AG10803 (cell line): ENCODE data around the gene SLC10A4.

Experiments
- DNase-seq: peaks from one replicate; pipeline ENCODE4 v3.0.0; 2010; ENCODE audit warnings: low read depth
- H3K4me3 ChIP-seq: 2 replicates; pipeline ENCODE4 v1.5.1; 2011; ENCODE audit warnings: mild to moderate bottlenecking, low read length, control low read depth
- CTCF ChIP-seq: conservative IDR thresholded peaks from 2 replicates; pipeline ENCODE4 v1.5.1; 2011; ENCODE audit warnings: mild to moderate bottlenecking, low read length, control low read depth, inconsistent platforms

The SLC10A4 gene

DNA sequence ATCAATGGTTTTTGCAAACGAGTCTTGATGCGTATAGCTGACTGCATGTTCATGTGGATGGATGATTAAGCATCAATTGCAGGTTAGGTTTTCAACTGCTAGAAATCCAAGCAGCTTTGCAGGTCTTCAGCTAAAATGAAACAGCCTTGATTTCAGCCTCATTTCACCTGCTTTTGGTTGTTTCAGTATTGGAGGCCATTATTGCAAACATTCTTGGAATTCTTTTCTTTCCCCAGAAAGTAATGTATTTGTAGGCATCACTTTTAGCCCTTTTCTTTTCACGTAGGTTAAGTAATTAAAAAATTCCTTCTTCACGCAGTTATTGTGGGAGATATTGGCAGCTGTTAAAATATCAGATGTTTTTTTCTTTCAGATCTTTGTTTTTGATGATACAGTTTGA is 15.8 kb downstream of the SLC10A4 start:
- no peak for DNase-seq
- no peak overlapping the region for H3K4me3 ChIP-seq
- TF ChIP-seq CTCF, result no peak

- no peak overlapping the region for H3K4me3 ChIP-seq
- no peak for TF ChIP-seq CTCF
- no peak for DNase-seq
Observed at GRCh38 chr4:48499551-48500066, 16.5 kb downstream of the SLC10A4 start.

GRCh38 chr4:48503233-48504025 is 20.3 kb downstream of the SLC10A4 start:
- H3K4me3 ChIP-seq, result no peak overlapping the region
- TF ChIP-seq CTCF, result no peak
- peak; percentile 18 for DNase-seq

- no peak overlapping the region for H3K4me3 ChIP-seq
- no peak for DNase-seq
- no peak for TF ChIP-seq CTCF
Observed at GRCh38 chr4:48504026-48504330, 20.8 kb downstream of the SLC10A4 start.

DNA sequence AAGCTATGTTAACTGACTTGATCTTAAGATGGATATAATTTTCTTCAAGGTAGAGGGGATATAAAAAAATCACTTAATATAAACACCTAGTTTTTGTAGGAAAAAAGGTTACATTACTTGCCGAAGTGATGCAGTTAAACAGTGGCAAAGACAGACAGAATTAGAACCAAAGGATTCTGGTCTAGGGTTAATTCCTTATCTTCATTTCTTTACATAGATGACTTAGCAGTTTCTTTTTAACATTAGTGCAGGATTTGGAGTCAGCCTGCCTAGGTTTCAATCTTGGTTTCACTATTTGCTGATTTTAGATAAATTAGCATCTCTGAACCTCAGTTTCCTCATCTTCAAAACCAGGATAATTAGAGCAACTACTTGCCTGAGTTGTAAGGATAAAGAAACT is 21.2 kb downstream of the SLC10A4 start:
- DNase-seq, result no peak
- no peak overlapping the region for H3K4me3 ChIP-seq

DNA sequence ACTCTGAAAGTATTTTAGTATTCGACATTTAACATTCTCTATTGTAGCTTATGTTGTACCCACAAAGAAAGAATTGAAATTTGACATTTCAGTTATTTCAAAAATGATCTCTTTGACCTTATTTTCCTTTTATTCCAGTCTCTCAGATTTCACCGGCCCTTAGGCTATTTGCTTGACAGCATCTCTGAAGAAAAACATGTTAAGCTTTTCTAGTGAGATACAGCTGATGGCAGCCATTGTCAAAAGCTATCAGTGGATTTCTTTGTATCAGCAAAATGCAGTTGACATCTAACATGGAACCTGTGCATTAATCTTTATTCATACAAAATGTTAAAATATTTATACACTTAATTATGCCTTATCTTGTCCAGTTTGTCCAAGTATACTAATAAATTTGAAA is 23.6 kb downstream of the SLC10A4 start:
- no peak overlapping the region for H3K4me3 ChIP-seq
- no peak for TF ChIP-seq CTCF
- no peak for DNase-seq

More for the DNA sequence above, 21.2 kb downstream of the SLC10A4 start:
- no peak for TF ChIP-seq CTCF

DNA sequence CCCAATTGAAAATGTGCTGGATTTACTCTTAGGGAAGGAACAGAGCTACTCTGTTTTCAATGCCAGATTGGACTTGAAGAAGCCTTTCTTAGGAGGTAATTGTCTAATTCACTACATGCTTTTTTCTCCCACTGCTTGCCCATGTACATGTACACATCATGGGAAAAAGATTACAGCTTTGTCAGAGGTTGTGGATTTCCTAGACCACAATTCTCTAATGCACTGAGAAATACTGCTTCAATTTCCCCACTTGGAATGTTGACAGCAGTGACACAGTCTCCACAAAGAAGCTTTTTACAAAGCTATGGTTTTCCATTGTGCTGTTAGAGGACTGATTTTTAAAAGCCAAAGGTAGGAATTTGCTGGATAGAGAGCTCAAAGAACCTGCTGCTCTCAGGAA is 26.4 kb downstream of the SLC10A4 start:
- H3K4me3 ChIP-seq, result no peak overlapping the region
- DNase-seq, result peak; percentile 40
- TF ChIP-seq CTCF, result no peak
